Heart left ventricle (tissue), 13 donors: Measurements from ENCODE around the gene UBE3B.

Source experiments
- POLR2A ChIP-seq, 2 donors: fragments of 450-650 bp; IDR thresholded peaks; one replicate each; pipeline ENCODE4 v1.6.1; 2017; ENCODE audit warnings: antibody characterized with exemption in 2 of 2, mild to moderate bottlenecking in 2 of 2, moderate library complexity in 2 of 2
- TF ChIP-seq, protein P1 (sequence below), 12 donors: fragments of 200-600 bp; sonication (generic) in 4 of 12; IDR thresholded peaks; one replicate each; pipeline versions ENCODE4 v1.5.0 to v1.8.0; 2018 to 2022; ENCODE audit warnings: antibody characterized with exemption in 12 of 12, mild to moderate bottlenecking in 5 of 12
- donor health status: ischemic (EF 13 %, LVEDD 7.1; RV severe dilation, severe dysfunction).
- donor health status: DM: no; HTN: yes; CAD: no.
- donor health status: DM: no; HTN: no; CAD: no.
- donor health status: ischemic (EF 25% LVEDD 6.9; RV normal size, moderate dysfunction).
- donor health status: ischemic (EF 25% LVEDD 5.7; RV mildly dilated, moderate dysfunction).
- donor health status: ischemic (EF 35%, LVEDD 5.7; RV mildly dilated, moderate dysfunction).
- donor health status: nonischemic (EF 11% LVEDD 7.7; RV severe dilation, severe dysfunction).
- donor health status: DM: yes; HTN: yes; CAD: no.
- donor health status: PGD.
- donor health status: ischemic (EF 29% LVEDD 5.4; RV normal size, mild dysfunction).
- donor health status: nonischemic (EF 23%, LVEDD 6.1; RV moderate dilation, normal function).

DNA sequence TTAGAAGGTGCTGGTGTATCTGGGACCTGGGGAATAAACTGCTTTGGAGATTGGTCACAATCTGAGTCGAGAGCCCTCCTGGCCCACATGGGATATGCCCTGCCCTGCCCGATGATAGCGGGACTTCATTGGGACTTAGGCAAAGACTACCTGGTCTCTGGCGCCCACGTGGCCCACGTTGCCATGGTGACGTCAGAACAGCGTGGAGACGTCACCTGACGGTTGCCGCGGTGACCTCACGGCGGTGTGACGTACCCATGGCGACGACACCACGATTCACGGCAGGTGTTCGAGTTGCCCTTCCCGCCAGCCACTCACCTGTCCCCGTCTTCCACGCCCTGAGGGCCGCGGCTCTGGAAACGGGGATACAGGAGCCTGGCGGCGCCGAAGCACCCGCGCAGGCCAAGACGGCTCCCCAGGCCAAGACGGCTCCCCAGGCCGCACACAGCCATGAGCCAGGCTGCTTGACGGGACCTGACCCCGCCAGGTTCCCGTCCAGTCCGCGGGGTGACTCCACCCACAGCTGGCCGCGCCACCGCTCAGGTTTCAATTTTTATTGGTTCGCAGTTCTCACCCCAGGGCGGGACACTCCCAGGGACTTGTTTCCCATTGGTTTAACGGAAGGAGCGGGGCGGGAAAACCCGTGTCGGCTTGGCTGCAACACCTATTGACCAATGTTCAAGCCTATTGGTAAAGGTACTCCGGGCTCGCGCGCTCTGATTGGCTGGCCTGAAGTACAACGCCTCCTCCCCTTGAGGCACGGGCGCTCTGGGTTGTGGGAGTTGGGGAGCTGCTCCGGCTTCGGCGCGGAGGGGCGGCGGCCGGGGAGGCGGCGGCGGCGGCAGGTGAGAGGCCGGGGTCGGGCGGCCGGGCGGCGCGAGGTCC is 95.8 kb downstream of the UBE3B start, which contains the start of the genes MMAB and MVK:
- TF ChIP-seq, protein P1, sequence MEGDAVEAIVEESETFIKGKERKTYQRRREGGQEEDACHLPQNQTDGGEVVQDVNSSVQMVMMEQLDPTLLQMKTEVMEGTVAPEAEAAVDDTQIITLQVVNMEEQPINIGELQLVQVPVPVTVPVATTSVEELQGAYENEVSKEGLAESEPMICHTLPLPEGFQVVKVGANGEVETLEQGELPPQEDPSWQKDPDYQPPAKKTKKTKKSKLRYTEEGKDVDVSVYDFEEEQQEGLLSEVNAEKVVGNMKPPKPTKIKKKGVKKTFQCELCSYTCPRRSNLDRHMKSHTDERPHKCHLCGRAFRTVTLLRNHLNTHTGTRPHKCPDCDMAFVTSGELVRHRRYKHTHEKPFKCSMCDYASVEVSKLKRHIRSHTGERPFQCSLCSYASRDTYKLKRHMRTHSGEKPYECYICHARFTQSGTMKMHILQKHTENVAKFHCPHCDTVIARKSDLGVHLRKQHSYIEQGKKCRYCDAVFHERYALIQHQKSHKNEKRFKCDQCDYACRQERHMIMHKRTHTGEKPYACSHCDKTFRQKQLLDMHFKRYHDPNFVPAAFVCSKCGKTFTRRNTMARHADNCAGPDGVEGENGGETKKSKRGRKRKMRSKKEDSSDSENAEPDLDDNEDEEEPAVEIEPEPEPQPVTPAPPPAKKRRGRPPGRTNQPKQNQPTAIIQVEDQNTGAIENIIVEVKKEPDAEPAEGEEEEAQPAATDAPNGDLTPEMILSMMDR (IDR thresholded peaks at IDR 0.05): no peak
- TF ChIP-seq POLR2A (IDR thresholded peaks at IDR 0.05): peak in 1 of 2 donors; percentile 50
